Stimulated activated CD8-positive, alpha-beta memory T cell treated with anti-CD3 and anti-CD28 coated beads, Interleukin-7, amount 100 ng/mL, for 48 hours (primary cell): ENCODE results near the gene IGFBP3.

Experiments used
- DNase-seq, 2 donors: peaks; one replicate each; pipeline ENCODE4 v3.0.0-alpha.2; 2020; ENCODE audit warnings: low read depth in 1 of 2; ENCODE audit errors: extremely low read depth in 1 of 2

IGFBP3 gene

GRCh38 chr7:45874408-45875131 lies 46.5 kb downstream of the IGFBP3 start:
- DNase-seq = no peak

- DNase-seq = no peak
These were observed 47.7 kb downstream of the IGFBP3 start for GRCh38 chr7:45873355-45873754.

DNA sequence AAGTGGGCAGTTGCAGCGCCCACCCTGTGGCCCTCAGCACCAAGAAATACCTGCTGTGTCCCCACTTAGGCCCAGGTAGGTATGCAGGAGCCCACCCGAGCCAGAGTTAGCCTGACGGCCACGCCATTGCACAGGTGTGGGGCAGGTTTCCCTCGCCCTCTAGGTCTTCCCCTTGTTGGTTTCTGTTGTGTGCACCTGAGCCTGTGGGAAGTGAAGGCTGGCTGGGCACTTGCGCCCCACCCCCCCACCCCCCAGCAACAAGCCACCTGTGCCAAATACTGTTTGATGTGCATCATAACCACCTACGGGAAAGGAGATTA lies 48.1 kb downstream of the IGFBP3 start, which contains the start of gene CCDC201:
CCDC201 (minus strand) TSS at position 48 of the 320 bp plus-strand sequence. CDS start 75 bp downstream, outside the sequence.
- DNase-seq = no peak

DNA sequence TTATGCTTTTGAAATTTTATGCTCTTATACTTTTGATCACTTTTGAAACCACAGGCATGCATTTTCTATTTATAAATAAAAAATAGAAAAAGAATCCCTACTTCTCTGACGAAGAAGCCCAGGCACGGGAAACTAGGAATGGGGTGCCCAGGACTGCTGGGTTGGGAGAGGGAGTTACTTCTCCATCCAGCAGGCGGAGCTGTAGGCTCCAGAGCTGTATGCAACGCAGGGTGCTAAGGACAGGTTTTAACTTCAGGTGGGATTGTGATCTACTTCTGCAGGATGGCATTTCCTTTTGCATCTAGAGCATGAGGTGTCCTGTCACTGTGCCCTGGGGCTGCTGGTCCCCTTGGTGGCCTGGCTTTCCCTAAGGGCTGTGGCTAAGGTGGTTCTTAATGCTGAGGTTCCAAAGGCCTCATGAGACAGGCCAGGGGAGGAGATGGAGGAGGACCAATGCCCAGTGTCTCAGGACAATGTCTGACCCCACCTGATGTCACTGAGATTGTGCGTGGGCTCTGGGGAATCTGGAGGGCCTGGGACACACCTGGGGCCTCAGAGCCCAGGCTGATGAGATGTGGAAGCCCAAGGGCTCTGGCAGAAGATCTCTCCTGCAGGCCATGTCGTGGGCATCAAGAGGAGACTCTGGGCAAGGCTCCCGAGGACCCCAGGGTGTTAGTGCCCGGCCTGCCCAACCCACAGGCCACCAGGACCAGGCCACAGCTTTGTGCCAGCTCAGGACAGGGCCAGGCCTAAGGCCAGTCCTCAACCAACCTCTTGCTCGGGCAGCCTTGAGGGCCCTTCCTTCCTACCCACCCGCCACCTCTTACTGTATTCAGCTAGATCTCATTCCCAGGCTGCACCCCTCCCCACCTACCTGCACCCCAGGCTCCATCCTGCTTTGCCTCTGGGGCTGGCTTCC lies 48.7 kb downstream of the IGFBP3 start:
- DNase-seq = no peak

DNA sequence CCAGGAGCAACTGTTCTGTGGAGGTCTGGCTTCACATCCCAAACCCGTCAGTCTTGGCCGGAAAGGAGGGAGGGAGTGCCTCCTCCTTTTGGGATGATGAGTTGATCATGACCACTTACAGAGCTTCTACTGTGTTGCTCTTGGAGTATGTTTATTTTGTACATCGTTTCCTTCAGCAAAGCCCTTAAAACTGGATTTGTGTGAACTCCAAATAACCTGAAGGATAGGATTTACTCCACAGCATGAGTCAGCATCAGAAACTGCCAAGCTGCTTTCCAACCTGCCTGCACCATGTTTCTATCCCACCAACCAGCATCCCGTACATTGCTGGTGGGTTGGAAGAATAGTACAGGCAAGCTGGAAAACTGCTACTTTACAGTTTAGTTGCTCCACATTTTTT lies 51.6 kb downstream of the IGFBP3 start:
- DNase-seq = no peak

- no peak for DNase-seq
These were observed 53.6 kb downstream of the IGFBP3 start for GRCh38 chr7:45867471-45867870.

DNA sequence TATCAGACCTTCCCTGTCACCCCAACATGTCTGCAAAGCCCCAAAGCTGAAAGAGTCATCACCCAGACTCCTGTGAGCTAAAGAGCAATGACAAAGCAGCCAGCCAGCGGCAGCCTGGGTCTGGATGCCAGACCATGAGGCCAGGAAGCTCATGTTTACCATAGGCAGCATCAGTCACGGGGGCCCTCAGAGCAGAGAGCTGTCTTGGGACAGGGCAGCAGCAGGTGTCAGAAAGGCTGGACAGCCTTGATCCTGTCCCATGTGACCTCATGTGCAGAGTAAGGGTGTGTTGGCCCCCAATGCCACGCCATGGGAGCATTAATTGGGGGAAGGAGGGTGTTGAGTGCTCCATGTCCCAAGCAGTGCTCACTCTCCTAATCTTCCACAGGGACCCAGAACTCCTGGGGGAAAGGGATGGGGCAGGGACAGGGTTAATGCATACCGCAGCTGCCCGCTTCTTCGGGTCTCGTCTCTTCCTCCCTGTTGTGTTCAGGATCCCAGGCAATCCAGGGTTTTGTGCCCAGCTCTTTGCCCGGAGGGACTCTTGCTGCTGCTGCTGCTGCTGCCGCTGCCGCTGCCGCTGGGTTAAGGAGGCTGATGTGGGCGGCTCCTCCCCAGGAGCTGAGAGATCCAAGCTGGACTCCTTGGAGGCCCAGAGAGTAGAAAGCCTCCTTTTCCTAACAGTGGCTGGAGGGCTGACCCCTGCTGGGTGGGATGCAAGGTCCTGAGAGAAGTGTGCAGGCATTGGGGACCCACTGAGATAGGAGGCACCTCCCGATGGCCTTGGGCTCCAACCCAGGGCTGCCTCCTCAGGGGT lies 55.3 kb downstream of the IGFBP3 start:
- no peak for DNase-seq

DNA sequence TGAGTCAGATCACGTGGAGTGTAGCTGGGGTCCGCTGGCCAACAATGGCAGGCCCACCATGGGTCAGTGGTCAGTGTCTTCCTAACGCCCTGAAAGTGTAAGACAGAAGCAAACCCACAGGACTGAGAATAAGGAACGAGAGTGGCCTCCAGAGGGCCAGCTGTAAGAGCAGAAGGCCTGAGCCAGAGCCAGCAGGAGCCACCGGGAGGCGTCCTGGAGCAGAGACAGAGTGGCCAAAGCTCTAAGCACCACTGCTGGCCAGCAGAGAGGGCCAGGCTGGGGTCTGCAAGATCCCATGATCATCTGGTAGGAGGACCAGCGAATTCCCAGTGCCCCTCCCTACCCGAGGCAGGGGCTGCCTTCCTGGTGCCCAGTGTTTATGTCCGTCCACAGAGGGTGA lies 57.4 kb downstream of the IGFBP3 start:
- DNase-seq = no peak
